Measurements from ENCODE around the gene AOX1.
A peak's percentile ranks its signal among the peaks of the same experiment; 100 is the strongest.
"Not testable (repeated sequence)": the region's sequence is repeated elsewhere in the genome, so short reads cannot be mapped to it uniquely, and the experiment has no call there.

AOX1 gene

GRCh38 chr2:200679127-200679526 is 93.3 kb downstream of the AOX1 start:
- no peak for DNase-seq
- Mint-ChIP-seq H3K4me3 (no peak overlapping the region), H3K4me1 (ENCODE audit: low read depth) (no peaks in the 10 kb centered on the region), H3K27ac (no peak overlapping the region), H3K27me3 (peaks cover 3% of the 10 kb centered on the region), H3K9me3 (no peaks in the 10 kb centered on the region), H3K36me3 (ENCODE audit: low read depth) (no peaks in the 10 kb centered on the region)

GRCh38 chr2:200679535-200679934 is 93.7 kb downstream of the AOX1 start:
- Mint-ChIP-seq H3K9me3 (no peaks in the 10 kb centered on the region), H3K4me3 (no peak overlapping the region), H3K4me1 (ENCODE audit: low read depth) (no peaks in the 10 kb centered on the region), H3K27me3 (peaks cover 3% of the 10 kb centered on the region), H3K36me3 (ENCODE audit: low read depth) (no peaks in the 10 kb centered on the region), H3K27ac (no peak overlapping the region)
- no peak for DNase-seq

GRCh38 chr2:200681697-200682096 is 95.9 kb downstream of the AOX1 start:
- H3K27me3 Mint-ChIP-seq = peaks cover 3% of the 10 kb centered on the region
- no peak for DNase-seq

GRCh38 chr2:200682407-200682806 is 96.6 kb downstream of the AOX1 start:
- H3K27me3 Mint-ChIP-seq; H3K27ac Mint-ChIP-seq; H3K4me1 Mint-ChIP-seq (ENCODE audit: low read depth); H3K4me3 Mint-ChIP-seq; DNase-seq; H3K9me3 Mint-ChIP-seq; H3K36me3 Mint-ChIP-seq (ENCODE audit: low read depth): not testable (repeated sequence)

More at GRCh38 chr2:200681697-200682096, 95.9 kb downstream of the AOX1 start:
- Mint-ChIP-seq H3K9me3 (no peaks in the 10 kb centered on the region), H3K36me3 (ENCODE audit: low read depth) (no peaks in the 10 kb centered on the region), H3K4me3 (no peak overlapping the region), H3K4me1 (ENCODE audit: low read depth) (no peaks in the 10 kb centered on the region), H3K27ac (no peak overlapping the region)

GRCh38 chr2:200687922-200688920 is 102.4 kb downstream of the AOX1 start:
- Mint-ChIP-seq H3K27ac (no peak overlapping the region), H3K9me3 (no peaks in the 10 kb centered on the region)

GRCh38 chr2:200689115-200689514 is 103.3 kb downstream of the AOX1 start:
- Mint-ChIP-seq H3K36me3 (ENCODE audit: low read depth) (no peaks in the 10 kb centered on the region), H3K27ac (no peak overlapping the region), H3K4me1 (ENCODE audit: low read depth) (peaks cover 6% of the 10 kb centered on the region), H3K4me3 (no peak overlapping the region), H3K9me3 (no peaks in the 10 kb centered on the region), H3K27me3 (no peaks in the 10 kb centered on the region)
- DNase-seq = no peak

More at GRCh38 chr2:200687922-200688920, 102.4 kb downstream of the AOX1 start:
- H3K4me3 Mint-ChIP-seq = no peak overlapping the region
- H3K36me3 Mint-ChIP-seq (ENCODE audit: low read depth) = no peaks in the 10 kb centered on the region
- DNase-seq = no peak
- H3K4me1 Mint-ChIP-seq (ENCODE audit: low read depth) = peaks cover 6% of the 10 kb centered on the region
- no peaks in the 10 kb centered on the region for H3K27me3 Mint-ChIP-seq

GRCh38 chr2:200693836-200694470 is 108.1 kb downstream of the AOX1 start:
- peaks cover 3% of the 10 kb centered on the region for H3K27me3 Mint-ChIP-seq
- peaks cover 9% of the 10 kb centered on the region for H3K4me1 Mint-ChIP-seq (ENCODE audit: low read depth)
- H3K4me3 Mint-ChIP-seq = no peak overlapping the region
- no peak for DNase-seq
- H3K27ac Mint-ChIP-seq = no peak overlapping the region
- H3K36me3 Mint-ChIP-seq (ENCODE audit: low read depth) = no peaks in the 10 kb centered on the region
- H3K9me3 Mint-ChIP-seq = no peaks in the 10 kb centered on the region

GRCh38 chr2:200695191-200695590 is 109.4 kb downstream of the AOX1 start:
- H3K27ac Mint-ChIP-seq = no peak overlapping the region
- peaks cover 13% of the 10 kb centered on the region for H3K4me1 Mint-ChIP-seq (ENCODE audit: low read depth)
- no peak overlapping the region for H3K4me3 Mint-ChIP-seq
- H3K36me3 Mint-ChIP-seq (ENCODE audit: low read depth) = no peaks in the 10 kb centered on the region
- H3K27me3 Mint-ChIP-seq = peaks cover 3% of the 10 kb centered on the region
- DNase-seq = no peak
- H3K9me3 Mint-ChIP-seq = no peaks in the 10 kb centered on the region

GRCh38 chr2:200695601-200696000 is 109.8 kb downstream of the AOX1 start:
- Mint-ChIP-seq H3K4me3 (no peak overlapping the region), H3K27ac (no peak overlapping the region), H3K27me3 (peaks cover 3% of the 10 kb centered on the region), H3K9me3 (no peaks in the 10 kb centered on the region), H3K36me3 (ENCODE audit: low read depth) (no peaks in the 10 kb centered on the region), H3K4me1 (ENCODE audit: low read depth) (peaks cover 17% of the 10 kb centered on the region)
- no peak for DNase-seq

GRCh38 chr2:200698217-200698616 is 112.4 kb downstream of the AOX1 start:
- H3K9me3 Mint-ChIP-seq = no peaks in the 10 kb centered on the region
- H3K27ac Mint-ChIP-seq = no peak overlapping the region
- no peaks in the 10 kb centered on the region for H3K36me3 Mint-ChIP-seq (ENCODE audit: low read depth)
- H3K27me3 Mint-ChIP-seq = peaks cover 3% of the 10 kb centered on the region
- no peak for DNase-seq
- peaks cover 34% of the 10 kb centered on the region for H3K4me1 Mint-ChIP-seq (ENCODE audit: low read depth)
- no peak overlapping the region for H3K4me3 Mint-ChIP-seq

GRCh38 chr2:200699310-200699709 is 113.5 kb downstream of the AOX1 start:
- no peaks in the 10 kb centered on the region for H3K36me3 Mint-ChIP-seq (ENCODE audit: low read depth)
- peaks cover 3% of the 10 kb centered on the region for H3K27me3 Mint-ChIP-seq
- peaks cover 42% of the 10 kb centered on the region for H3K4me1 Mint-ChIP-seq (ENCODE audit: low read depth)
- H3K9me3 Mint-ChIP-seq = no peaks in the 10 kb centered on the region
- H3K4me3 Mint-ChIP-seq = no peak overlapping the region
- no peak for DNase-seq
- no peak overlapping the region for H3K27ac Mint-ChIP-seq

- DNase-seq = no peak
- H3K4me3 Mint-ChIP-seq = no peak overlapping the region
- no peaks in the 10 kb centered on the region for H3K27me3 Mint-ChIP-seq
- H3K36me3 Mint-ChIP-seq (ENCODE audit: low read depth) = no peaks in the 10 kb centered on the region
- H3K27ac Mint-ChIP-seq = no peak overlapping the region
- no peaks in the 10 kb centered on the region for H3K9me3 Mint-ChIP-seq
- H3K4me1 Mint-ChIP-seq (ENCODE audit: low read depth) = peaks cover 53% of the 10 kb centered on the region
Measured at GRCh38 chr2:200700856-200701255, 115.0 kb downstream of the AOX1 start.

GRCh38 chr2:200702044-200702443 is 116.2 kb downstream of the AOX1 start:
- H3K27ac Mint-ChIP-seq = no peak overlapping the region
- no peak overlapping the region for H3K4me3 Mint-ChIP-seq
- no peaks in the 10 kb centered on the region for H3K9me3 Mint-ChIP-seq
- no peaks in the 10 kb centered on the region for H3K36me3 Mint-ChIP-seq (ENCODE audit: low read depth)
- no peak for DNase-seq
- no peaks in the 10 kb centered on the region for H3K27me3 Mint-ChIP-seq
- peaks cover 65% of the 10 kb centered on the region for H3K4me1 Mint-ChIP-seq (ENCODE audit: low read depth)

- Mint-ChIP-seq H3K4me1 (ENCODE audit: low read depth) (peaks cover 68% of the 10 kb centered on the region), H3K4me3 (peak overlapping the region; percentile 41), H3K36me3 (ENCODE audit: low read depth) (no peaks in the 10 kb centered on the region), H3K27ac (peak overlapping the region; percentile 88), H3K9me3 (no peaks in the 10 kb centered on the region), H3K27me3 (no peaks in the 10 kb centered on the region)
- DNase-seq = peak; percentile 59
Measured at GRCh38 chr2:200702646-200703118, 116.9 kb downstream of the AOX1 start.

Data from activated T-cell treated with anti-CD3 and anti-CD28 coated beads, Interleukin-2, amount 50 U/mL, for 24 hours (primary cell).